Stimulated activated CD8-positive, alpha-beta memory T cell treated with anti-CD3 and anti-CD28 coated beads, Interleukin-7, amount 100 ng/mL, for 1 hour (primary cell): ENCODE results near the gene MAD1L1.
"Not testable (repeated sequence)": the region's sequence is repeated elsewhere in the genome, so short reads cannot be mapped to it uniquely, and the experiment has no call there.

Experiments
- DNase-seq, 2 donors: peaks; one replicate each; pipeline ENCODE4 v3.0.0-alpha.2; 2020; ENCODE audit warnings: low read depth in 2 of 2

The MAD1L1 gene

DNA sequence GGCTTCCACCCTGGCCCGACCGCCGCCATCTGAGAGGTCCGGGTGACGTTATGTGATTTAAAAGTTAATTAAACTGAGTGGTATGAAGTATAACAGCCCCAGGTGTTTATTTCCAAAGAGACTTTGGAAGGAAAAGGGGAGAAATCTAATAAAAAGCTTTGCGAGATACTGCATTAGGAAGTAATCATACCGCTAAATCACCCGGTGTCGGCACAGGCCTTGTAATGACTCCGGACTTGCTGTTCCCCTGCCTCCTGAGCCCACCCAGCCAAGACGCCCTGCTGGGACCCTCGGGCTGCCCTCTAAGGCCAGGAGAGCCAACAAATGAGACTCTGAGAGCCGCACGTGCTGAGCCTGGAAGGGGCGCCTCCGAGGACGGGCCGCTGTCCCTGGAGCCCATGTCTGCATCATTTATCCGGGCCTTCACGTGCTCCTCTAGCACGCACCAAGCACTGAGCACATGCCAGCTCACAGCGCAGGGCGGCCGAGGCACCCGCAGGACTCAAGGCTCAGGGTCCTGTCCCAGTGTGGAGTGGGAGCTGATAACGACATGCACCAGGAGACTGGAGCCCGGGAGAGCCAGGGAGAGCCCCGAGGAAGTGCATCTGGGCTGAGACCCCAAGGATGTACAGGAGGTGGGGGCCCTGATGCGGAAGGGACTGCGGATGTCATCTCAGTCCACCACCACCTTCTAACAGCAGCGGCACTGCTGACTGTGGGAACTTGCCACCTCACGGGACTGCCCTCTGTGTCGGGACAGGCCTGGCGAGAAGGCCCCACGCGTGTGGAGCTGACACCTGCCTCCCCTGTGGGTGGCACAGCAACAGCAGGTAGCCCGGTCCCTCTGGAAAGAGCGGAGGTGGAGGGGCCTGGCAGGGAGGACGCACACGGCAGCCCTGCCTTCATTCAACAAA lies 380.0 kb downstream of the MAD1L1 start:
- DNase-seq, result no peak

DNA sequence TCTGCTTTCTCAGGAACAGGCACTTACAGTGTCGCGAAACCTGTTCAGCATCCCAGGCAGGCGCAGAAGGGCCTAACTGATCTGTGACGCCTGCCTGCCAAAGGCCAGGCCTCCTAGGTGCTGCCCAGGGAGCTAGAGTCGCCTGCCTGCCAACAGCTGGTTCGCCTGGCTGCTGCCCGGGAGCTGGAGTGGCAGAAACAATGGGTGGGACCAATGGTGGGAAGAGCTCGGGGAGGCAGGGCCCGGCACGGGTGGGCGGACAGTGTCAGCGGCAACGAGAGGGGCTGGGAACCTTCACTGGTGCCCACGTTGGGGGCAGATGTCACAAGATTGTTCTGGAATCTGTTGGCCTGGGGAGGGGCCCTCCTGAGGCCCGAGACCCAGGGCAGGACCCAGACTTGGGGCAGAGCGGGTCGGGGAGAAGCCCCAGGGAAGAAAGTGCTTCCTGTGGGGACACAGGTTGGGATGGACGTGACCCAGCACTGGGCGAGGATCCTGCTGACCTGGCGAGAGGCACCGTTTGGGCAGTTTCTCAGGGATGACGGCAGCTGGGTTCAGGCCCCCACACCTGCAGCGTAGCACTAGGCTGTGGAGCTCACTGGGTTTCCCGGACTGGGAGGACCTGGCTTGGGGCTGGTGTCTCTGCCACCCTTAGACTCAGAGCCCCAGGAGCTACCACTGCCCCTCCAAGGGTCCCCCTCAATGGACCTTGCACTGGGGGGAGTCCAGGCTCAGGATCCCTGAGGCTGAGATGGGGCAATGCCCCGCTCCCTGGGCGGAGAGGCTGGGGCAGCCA lies 380.8 kb downstream of the MAD1L1 start:
- DNase-seq, result no peak

DNA sequence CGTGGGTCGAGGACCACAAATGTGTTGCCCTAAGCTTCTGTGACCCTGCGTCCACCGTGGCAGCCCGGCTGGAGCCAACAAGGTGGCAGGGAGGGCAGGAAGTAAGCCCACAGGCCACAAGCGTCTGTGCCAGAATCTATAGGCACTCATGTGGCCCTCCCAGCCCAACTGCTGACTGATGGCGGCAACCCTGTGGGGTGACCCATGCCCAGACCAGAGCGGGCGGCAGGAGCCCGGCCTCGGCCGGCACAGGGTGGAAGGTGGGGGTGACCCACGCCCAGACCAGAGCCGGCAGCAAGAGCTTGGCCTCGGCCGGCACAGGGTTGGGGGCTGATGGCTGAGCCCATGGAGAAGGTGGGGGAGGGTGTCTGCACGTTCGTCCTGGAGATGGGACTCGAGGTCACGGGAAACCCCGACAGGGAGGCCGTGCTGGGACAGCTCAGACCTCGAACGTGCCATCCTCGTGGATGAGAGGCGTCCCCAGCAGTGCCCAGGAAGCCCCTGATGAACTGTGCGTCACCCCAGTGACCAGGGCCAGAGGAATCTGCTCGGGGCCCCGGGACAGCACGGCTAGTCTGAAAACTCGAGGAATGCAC lies 381.7 kb downstream of the MAD1L1 start:
- no peak for DNase-seq

DNA sequence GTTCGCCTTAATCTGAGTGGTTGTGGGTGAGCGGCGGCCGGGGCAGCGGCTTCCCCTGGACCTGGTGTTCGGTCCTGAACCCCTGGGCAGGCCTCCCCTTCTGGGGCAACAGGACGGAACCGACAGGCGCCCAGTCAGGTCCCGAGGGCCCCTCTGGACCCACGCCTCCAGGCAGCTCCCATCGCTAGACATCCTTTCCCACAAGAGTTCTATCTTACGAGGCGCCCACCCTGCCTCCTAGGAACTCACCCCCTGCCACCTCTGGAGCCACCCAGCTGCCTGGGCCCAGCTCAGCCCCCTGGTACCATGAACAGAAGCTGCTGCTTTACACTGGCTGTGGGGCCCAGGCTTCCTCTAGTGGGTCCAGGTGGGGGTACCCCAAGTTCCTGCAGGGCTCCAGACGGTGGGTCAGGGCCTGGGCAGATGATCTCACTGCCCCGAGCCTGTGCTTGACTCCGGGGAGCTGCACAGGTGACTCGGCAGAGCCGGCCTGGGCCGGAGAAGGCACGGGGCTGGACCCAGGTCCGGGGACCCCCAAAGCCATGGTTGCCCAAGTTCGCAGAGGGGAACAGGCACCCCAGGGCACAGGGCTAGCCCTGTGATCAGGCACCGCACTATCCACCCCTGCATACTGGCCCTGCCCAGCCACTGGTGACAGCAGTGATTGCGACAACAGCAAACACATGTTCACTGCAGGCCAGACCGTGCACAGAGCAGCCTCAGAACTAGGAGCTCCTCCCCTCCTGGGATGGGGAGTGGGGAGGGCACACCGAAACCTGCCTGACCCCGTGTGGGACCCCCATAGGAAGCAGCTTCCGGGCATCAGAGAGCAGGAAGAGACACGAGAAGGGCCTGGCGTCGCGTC lies 382.4 kb downstream of the MAD1L1 start:
- DNase-seq, result no peak

DNA sequence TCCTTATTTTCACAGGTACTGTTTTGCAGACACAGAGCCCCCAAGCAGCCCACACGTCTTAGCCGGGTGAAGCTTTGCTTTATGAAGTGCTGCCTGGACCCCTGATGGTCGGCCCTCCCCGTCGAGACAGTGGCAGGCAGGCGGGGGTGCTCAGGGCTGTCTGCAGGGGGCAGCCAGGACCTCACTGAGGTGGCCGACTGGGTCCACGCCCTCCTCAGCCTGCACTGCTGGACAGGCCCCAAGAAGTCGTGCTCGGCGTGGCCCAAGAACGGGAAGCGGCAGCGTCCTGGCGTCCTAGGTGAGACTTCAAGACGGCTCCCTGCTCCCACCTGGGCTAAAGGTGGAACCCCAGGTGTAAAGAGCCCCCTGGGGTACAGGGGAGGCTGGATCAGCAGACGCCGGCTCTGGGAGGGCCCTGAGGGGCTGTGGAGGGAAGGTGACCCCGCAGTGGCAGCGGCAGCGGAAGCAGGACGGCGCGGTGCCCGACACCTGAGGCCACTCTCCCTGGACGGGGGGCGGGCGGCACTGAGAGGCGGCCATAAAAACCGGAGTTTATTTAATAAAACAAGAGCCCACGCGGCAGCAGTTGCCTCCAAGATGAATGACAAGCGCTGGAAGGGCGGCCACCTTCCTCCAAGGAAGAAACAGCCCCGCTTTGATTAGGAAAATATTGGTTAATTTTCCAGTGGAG lies 383.2 kb downstream of the MAD1L1 start:
- no peak for DNase-seq

DNA sequence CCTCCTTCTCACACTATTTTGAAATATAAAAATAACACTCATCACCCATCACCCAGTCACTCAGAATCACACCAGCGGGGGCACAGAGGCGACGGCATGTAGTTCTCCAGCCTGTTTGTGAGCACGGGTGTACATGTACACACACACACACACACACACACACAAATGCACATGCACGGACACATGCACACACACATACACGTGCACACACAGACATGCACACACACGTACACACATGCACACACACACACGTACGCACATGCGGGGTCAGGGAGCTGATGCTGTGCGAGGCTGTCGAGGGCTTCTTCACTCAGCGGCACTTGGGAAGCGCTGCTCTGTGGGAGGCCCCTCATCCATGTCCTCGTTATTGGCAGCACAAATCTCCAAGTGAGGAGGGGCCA lies 383.8 kb downstream of the MAD1L1 start:
- no peak for DNase-seq

DNA sequence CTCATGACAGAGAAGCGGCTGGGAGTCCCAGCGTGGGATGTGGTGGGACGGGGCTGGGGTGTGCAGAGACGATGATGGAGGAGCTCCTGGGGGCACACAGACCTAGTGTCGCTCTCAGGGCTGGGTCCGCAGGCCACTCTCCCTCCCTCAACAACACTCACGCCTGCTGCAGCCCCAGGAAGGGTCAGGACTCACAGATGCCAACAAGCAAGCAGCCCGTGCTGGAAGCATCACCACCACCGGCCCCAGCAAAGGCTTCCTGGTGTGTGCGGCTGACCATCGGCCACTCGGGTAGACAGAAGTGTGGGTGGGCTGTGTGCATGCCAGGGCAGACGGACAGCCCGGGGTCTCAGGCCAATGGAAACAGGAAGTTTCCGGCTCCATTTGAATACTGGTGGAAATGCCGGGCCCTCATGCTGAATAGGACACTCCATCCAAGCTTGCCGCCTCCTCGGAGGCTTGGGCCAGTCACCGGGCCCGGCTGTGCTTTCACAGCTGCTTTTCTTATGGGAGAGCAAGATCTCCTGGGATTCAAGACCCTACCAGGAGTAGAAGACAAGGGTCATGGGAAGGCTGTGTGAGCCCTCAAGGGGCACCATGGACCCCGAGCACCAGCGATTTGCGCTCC lies 384.6 kb downstream of the MAD1L1 start:
- DNase-seq, result no peak

DNA sequence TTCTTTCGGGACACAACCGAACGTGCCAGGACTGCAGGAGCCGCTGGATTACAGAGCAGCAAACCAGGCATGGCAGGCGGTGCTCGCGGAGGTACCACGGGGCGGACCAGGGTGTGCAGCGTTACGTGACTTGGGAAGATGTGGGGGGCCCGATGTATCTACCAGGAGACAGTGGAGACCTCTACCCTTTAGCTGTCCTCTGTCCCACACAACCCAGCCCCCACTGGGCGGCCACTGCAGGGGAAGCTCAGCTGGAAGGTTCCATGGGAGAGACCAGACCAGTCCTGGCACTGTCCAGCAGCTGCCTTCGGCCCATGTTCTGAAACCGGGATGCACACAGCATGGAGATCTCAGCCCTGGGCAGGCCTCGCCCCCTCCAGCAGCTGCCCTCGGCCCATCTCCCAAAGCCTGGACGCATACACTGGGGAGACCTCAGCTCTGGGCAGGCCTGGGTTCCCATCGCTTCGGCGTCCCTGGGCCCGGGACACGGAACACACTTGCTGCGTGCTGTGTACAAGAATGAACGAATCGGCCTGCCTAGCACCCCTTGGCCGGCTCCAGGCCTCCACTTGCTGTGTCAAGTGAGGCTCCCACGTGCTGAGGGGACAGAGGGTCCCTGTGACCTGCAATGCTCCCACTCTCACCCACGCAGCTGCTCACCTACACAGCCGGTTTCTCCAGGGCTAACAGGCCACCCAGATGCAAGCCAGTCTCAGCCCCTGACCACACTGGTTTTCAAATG lies 385.3 kb downstream of the MAD1L1 start:
- no peak for DNase-seq

DNA sequence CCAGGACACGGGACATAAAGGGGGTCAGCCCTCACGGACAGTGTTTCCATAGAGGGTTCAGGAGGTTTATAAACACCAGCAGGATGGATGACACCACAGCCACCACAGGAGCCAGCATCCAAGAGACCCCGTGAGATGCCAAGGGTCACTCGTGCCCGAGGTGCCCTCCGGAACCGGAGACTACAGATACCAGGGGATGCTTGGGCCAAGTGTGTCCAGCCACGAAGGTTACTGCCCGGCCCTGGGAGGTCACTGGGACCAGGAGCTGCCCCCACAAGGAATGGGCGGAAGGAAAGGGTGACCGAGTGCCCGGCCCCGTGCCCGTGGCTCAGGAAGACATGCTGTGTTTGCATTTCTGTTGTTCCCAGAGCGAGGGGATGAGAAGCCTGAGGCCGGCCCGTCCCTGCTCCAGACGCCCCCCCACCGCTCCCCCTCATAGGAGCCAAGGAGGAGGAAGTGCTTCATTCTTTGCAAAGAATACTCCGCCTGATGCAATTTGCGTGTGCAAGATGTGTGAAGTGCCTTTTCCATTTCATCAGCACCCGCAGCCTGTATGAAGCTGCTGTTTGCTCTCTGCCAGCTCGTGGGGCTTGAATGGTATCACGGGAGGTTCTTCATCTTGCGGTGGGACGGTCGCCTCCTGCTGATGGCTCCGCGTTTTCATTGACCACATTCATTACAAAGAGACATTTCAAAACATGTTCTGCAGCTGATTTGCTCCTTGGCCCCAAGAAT lies 386.2 kb downstream of the MAD1L1 start:
- no peak for DNase-seq

DNA sequence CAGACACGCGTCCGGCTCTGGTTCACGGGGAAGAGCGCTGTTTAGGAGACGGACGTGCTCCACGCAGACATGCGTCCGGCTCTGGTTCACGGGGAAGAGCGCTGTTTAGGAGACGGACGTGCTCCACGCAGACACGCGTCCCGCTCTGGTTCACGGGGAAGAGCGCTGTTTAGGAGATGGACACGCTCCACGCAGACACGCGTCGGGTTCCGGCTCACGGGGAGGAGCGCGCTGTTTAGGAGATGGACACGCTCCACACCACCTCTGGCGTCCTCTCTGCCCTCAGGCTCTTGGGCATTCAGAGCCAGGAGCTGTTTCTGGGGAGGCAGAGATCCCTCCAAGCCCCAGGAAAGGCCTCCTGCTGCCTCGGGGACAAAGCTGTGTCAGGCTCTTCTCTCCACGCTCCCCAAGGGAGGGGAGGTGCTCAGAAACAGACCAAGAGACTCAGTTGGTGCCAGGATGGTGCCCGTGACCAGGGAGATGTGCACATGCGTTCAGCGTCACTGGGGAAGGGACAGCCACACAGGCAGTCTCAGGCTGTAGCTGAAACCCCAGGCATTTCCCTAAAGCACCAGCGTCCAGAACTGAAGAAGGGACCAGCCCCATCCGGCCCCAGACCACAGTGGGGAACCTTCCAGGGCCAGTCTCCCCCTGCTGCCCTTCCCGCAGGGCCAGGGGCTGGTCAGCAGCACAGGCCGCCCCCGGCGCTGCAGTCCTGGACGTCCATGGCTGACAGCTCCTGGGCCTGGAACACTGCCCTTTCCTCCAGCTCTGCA lies 387.0 kb downstream of the MAD1L1 start:
- DNase-seq, result no peak

DNA sequence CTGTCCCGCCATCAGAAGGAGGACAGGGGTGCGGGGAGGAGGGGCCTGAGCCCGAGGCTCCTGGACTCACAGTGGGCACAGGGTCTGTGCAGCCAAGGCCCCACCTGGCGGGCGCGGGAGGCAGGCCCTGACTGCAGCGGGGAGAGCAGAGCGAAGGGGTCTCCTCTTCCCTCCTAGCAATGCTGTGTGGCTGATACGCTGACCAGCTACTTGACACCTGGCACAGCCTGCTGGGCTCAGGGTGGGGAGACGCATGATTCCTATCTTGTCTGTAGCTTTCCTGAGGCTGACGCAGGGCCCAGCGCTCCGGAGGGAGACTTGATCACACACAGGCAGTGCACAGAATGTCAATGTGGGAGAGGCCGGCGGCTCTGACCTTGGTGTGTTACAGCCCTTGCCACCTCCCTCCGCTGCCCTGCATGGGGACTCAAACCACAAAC lies 387.8 kb downstream of the MAD1L1 start:
- DNase-seq, result no peak

DNA sequence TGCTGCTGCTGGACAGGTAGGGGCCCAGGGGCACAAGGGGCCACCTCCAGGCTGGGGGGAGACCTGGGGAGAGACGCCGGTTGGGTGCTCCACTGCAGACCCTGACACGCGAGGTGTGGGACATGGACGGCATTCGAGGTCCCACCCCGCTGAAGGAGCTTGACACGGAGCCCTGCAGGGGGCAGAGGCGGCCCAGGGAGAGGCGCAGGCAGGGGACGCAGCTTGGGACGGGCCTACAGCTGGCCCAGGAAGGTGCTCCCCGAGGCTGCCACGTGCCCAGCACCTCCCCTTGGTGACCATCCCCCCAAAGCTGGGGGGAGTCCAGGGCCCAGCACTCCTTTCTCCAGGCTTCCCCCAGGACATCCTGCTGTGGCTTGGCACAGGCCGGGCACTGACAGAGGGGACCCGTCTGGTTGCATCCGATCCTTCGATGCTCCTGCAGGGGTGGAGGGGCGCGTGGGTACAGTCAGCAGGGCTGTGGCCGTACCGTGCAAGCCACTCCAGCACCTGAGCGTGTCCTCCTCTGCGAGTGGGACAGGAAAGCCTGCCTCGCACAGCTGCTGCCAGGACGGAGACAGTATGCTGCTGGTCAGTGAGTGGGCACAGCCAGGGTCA lies 388.3 kb downstream of the MAD1L1 start:
- no peak for DNase-seq

DNA sequence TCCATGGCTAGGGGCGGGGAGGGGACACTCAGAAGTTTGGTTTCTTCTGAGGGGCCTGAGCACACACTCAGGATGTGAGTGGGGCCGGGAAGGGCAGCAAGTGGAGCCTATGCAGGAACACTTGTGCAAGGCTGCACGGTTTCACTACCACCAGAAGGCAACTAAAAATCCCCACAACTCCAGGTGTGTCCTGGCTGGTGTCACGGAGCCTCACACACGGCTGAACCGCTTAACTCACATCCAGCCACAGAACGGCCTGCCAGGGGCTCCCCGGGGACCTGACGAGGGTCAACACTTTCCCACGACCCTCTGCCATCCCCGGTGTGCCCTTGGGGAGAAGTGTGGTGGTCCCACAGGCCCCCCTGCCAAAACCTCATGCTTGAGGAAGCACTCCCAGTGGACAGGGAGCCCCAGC lies 388.8 kb downstream of the MAD1L1 start:
- no peak for DNase-seq

DNA sequence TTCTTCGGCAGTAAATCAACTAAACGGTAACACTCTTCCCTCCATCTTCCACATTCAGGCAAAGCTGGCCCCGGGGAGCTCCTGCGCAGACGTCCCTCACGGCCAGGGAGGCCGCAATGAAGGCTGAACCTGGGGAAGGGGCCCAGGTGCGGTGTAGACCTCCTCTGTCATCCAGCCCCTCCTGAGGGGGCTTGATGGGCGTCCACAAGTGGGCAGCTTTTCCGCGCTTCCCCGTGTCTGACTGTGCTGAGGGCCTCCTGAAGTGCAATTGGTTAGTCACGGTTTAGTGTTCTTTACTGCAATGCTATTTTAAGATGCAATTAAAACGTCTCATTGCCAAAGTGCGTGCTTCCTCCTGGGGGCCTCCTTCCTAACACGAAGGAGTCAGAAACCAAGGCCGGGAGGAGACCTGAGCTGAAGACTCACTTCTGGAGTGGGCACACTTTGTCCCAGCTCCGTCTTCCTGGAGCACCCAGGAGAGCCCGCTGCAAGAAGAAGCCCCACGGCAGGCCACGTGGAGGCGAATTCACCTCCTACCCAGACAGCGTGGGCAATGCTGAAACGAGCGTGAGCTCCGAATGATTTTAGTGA lies 389.4 kb downstream of the MAD1L1 start:
- DNase-seq, result no peak

DNA sequence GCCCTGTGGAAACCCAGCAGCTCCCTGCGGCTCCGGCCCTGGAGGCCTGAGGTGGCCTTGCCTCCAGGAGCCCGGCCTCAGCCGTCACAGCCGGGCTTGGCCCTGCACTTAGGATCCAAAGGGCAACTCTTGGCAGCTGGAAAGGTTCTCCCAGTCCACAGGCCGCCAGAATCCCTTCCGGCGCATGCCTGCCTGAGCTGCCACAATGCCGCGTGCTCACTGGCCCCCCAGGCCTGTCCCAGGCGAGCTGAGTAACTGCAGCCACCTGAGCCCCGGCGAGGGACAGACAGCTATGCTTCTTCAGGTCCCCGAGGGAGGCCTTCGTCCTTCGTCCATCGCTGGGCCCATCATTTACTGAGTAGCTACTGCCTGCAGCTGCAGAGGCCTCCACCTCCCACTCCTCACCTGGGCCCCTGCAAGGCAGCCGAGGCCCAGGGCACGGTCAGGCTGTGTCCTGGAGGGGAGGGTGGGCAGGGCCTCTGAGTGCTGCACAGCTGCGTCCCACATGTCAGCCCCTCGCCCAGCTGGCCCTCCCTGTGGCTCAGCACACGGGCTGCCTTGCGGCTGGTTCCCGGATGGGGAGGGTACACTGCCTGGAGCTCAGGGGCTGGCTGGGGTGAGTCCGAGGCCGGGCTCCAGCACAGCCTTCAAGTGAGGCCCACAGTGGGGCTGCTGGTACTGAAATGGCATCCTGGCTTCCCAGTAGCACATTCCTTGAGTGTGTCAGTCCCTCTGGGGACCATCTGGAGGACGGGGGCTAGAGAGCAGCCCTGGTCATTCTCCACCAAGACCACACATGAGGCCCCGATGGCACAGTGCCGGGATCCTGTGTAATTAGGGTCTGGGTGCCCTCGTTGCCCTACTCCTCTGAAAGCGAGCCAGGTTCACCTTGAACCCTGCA lies 390.2 kb downstream of the MAD1L1 start:
- DNase-seq, result no peak

DNA sequence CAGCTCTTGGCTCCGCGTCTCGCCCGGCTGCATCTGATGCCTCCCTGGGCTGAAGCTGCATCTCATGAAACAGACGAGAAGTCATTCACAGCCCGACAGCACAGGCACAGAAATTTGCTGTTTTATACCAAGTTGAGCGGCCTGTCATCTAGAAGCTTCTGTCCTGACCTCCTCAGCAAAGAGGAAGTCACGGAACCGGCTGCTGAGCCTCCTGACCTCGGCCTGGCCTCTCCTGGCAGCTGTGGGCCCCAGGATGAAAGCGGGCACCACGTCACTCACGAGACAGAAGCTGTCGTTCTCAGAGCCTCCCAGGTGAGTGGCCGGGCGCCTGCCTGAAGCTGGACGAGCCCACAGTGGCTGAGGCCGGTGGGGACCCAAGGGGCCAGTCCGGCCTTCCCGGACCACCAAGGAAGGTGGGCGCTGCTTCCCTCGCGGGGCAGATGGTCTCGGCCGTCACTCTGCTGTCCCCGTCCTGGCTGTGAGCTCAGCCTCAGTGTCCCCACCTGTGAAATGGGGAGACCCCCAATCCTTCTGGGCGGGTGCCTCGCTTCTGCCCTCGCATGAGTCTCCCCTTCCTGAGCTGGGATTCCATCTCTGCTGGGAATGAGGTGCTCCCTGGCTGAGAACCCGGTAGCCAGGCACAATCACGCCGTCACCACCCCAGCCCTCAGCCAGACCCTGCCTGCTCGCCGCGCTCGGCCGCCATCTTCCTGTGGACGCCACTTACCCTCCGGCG lies 391.3 kb downstream of the MAD1L1 start:
- DNase-seq, result not testable (repeated sequence)
